Tibial nerve (tissue), 4 donors: Measurements from ENCODE around the gene RBMS3. TPM values are rescaled to one million over a fixed set of nuclear protein-coding genes. Genes with fewer than 3 reads are reported as not detected.

ENCODE experiments used
- DNase-seq, 2 donors: peaks; one replicate each; pipeline ENCODE4 v3.0.0-alpha.2; 2019; ENCODE audit warnings: low spot score in 2 of 2
- H3K27ac ChIP-seq, 4 donors: fragments of 200-600 bp; sonication (generic) in 3 of 4; one replicate each; pipeline ENCODE4 v1.5.1; 2017 to 2019; ENCODE audit warnings: mild to moderate bottlenecking in 1 of 4
- H3K27me3 ChIP-seq, 2 donors: fragments of 200-600 bp; sonication (generic) in 1 of 2; one replicate each; pipeline versions ENCODE4 v1.5.1 to v1.6.0; 2017 to 2019
- H3K36me3 ChIP-seq, 3 donors: fragments of 200-600 bp; sonication (generic); one replicate each; pipeline ENCODE4 v1.5.1; 2018 to 2019
- H3K4me1 ChIP-seq, 4 donors: fragments of 200-600 bp; sonication (generic) in 3 of 4; one replicate each; pipeline ENCODE4 v1.5.1; 2017 to 2019
- H3K4me3 ChIP-seq, 4 donors: fragments of 200-600 bp; sonication (generic) in 3 of 4; one replicate each; pipeline ENCODE4 v1.5.1; 2017 to 2019; ENCODE audit warnings: mild to moderate bottlenecking in 1 of 4, moderate library complexity in 1 of 4
- H3K9me3 ChIP-seq, 4 donors: fragments of 200-600 bp; sonication (generic) in 3 of 4; one replicate each; pipeline ENCODE4 v1.5.1; 2017 to 2019
- CTCF ChIP-seq, 5 experiments: fragments of 200-600 bp in 3 of 5; fragments of 450-650 bp in 2 of 5; sonication (generic) in 3 of 5; IDR thresholded peaks; one replicate each; pipeline ENCODE4 v1.5.1; 2016 to 2019; ENCODE audit warnings: antibody characterized with exemption in 5 of 5, mild to moderate bottlenecking in 3 of 5, moderate library complexity in 2 of 5
- EP300 ChIP-seq, 2 donors: sonication (generic); formaldehyde crosslinking; IDR thresholded peaks; one replicate each; pipeline ENCODE4 v1.6.1; 2017; ENCODE audit warnings: antibody characterized with exemption in 2 of 2, mild to moderate bottlenecking in 1 of 2
- POLR2A ChIP-seq, 2 donors: fragments of 450-650 bp; IDR thresholded peaks; one replicate each; pipeline ENCODE4 v1.6.1; 2017; ENCODE audit warnings: antibody characterized with exemption in 2 of 2, mild to moderate bottlenecking in 2 of 2, moderate library complexity in 2 of 2
- WGBS, 2 donors: methylation state at CpG; one replicate each; pipeline ENCODE4 v1.1.5; 2018; 5-methylcytosine and 5-hydroxymethylcytosine counted together
- total RNA-seq, 4 donors: library from RNA; depleted of rRNA; stranded (reverse); fragments of >200 nt; gene quantifications; one replicate each; pipeline ENCODE4 v1.1.0, GENCODE V29; 2016

The RBMS3 gene
- total RNA-seq, 4 donors from 2014 or later, result 157 to 175 (median 161) TPM

DNA sequence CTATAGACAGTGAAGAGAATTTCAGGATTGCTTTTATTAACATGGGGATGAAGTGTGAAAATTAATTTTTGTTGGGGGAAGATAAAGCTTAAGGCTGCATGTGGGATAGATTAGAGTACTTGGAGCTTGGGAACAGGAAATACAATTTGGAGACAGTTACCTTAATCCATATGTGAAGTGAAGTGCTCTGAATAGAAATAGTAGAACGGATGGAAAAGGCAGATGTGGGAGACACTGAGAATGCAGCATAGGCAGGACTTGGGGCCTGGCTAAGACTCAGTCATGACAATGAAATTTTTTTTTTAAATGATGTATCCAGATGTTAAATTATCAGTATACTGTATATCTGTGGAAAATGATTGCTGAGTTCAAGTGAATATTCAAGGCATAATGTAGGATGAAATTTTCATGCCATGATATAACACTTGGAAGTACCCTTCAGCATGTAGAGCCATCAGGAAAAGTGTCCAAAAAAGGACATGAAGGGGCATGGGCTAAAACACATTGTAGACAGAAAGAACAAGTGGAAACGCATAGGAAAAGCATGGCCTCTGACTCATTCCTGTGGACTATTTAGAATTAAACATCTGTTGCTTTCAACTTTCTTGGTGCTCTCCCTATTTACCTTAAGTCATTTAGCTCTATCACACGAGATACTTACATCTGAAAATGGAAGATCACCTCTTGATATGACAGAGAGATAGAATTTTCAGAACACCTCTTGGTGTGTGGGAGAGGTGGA is 134.8 kb downstream of the RBMS3 start:
- Histone ChIP-seq H3K9me3 (no peaks in the 10 kb centered on the region), H3K27ac (no peak overlapping the region), H3K36me3 (no peaks in the 10 kb centered on the region), H3K4me1 (peaks cover 0 to 48% (median 4%) of the 10 kb centered on the region in 4 donors), H3K4me3 (no peak overlapping the region), H3K27me3 (no peaks in the 10 kb centered on the region)
- TF ChIP-seq EP300 (IDR thresholded peaks at IDR 0.05) (no peak), POLR2A (IDR thresholded peaks at IDR 0.05) (no peak), CTCF (IDR thresholded peaks at IDR 0.05) (no peak)
- 68 to 78% methylated on average over 3 of the region's 3 CpGs for WGBS, 2 donors
- DNase-seq, result no peak

- no peak for DNase-seq
- H3K27ac ChIP-seq, result no peak overlapping the region
- TF ChIP-seq POLR2A (IDR thresholded peaks at IDR 0.05) (no peak), EP300 (IDR thresholded peaks at IDR 0.05) (no peak), CTCF (IDR thresholded peaks at IDR 0.05) (no peak)
- no peaks in the 10 kb centered on the region for H3K36me3 ChIP-seq
- peaks cover 0 to 40% (median 2%) of the 10 kb centered on the region in 4 donors for H3K4me1 ChIP-seq
- no peaks in the 10 kb centered on the region for H3K9me3 ChIP-seq
- H3K4me3 ChIP-seq, result no peak overlapping the region
- no peaks in the 10 kb centered on the region for H3K27me3 ChIP-seq
- 64 to 75% methylated on average over 2 of the region's 2 CpGs for WGBS, 2 donors
Measured at GRCh38 chr3:29416514-29416913, 135.6 kb downstream of the RBMS3 start.

GRCh38 chr3:29420106-29420505 is 139.2 kb downstream of the RBMS3 start:
- DNase-seq, result no peak
- 67 to 83% methylated on average over 6 of the region's 6 CpGs for WGBS, 2 donors
- H3K27me3 ChIP-seq, result no peaks in the 10 kb centered on the region
- H3K27ac ChIP-seq, result peak overlapping the region in 1 of 4 donors; percentile 12
- no peak for TF ChIP-seq CTCF (IDR thresholded peaks at IDR 0.05)
- TF ChIP-seq POLR2A (IDR thresholded peaks at IDR 0.05), result no peak
- TF ChIP-seq EP300 (IDR thresholded peaks at IDR 0.05), result no peak
- peaks cover 0 to 25% (median 0%) of the 10 kb centered on the region in 4 donors for H3K4me1 ChIP-seq
- H3K9me3 ChIP-seq, result no peaks in the 10 kb centered on the region
- H3K4me3 ChIP-seq, result no peak overlapping the region
- H3K36me3 ChIP-seq, result no peaks in the 10 kb centered on the region

- H3K9me3 ChIP-seq, result no peaks in the 10 kb centered on the region
- H3K27me3 ChIP-seq, result no peaks in the 10 kb centered on the region
- peak overlapping the region in 2 of 4 donors; percentile 13 to 48 for H3K27ac ChIP-seq
- no peaks in the 10 kb centered on the region for H3K36me3 ChIP-seq
- peaks cover 0 to 56% (median 17%) of the 10 kb centered on the region in 4 donors for H3K4me1 ChIP-seq
- WGBS, 2 donors, result 59 to 61% methylated on average over 2 of the region's 2 CpGs
- H3K4me3 ChIP-seq, result no peak overlapping the region
- TF ChIP-seq CTCF (IDR thresholded peaks at IDR 0.05) (no peak), EP300 (IDR thresholded peaks at IDR 0.05) (no peak), POLR2A (IDR thresholded peaks at IDR 0.05) (no peak)
- DNase-seq, result no peak
Measured at GRCh38 chr3:29426302-29427226, 145.7 kb downstream of the RBMS3 start.
